Measurements from ENCODE around the gene PRXL2A. TPM values are rescaled to one million over a fixed set of nuclear protein-coding genes. Genes with fewer than 3 reads are reported as not detected.
A peak's percentile ranks its signal among the peaks of the same experiment; 100 is the strongest.

PRXL2A gene
- total RNA-seq, 1 experiment from 2014 or later = 47.1 TPM

- H3K4me1 Mint-ChIP-seq = peaks cover 42 to 51% of the 10 kb centered on the region in 2 experiments
- WGBS (ENCODE audit: extremely low coverage, insufficient read length, low lambda C conversion rate) = no CpG with 5 or more reads among the region's 2 CpGs
Observed at GRCh38 chr10:80474597-80474910, 66.2 kb downstream of the PRXL2A start.

More at GRCh38 chr10:80474597-80474910, 66.2 kb downstream of the PRXL2A start:
- H3K36me3 Mint-ChIP-seq (ENCODE audit: insufficient read depth in 1 of 3, low read depth in 3 of 3) = peaks cover 17 to 27% (median 18%) of the 10 kb centered on the region in 3 experiments
- H3K27ac Mint-ChIP-seq = peak overlapping the region in 1 of 3 experiments; percentile 21; a peak in 1 of 7 replicates
- H4K8ac ChIP-seq (replicated peaks; ENCODE audit: insufficient read length, low read depth, low read length) = no peak overlapping the region
- H2AK5ac ChIP-seq (ENCODE audit: insufficient read length, low read length) = no peak overlapping the region
- no peak overlapping the region for H3K23ac ChIP-seq (ENCODE audit: insufficient read length, low read depth, low read length)
- no peak overlapping the region for H3K18ac ChIP-seq (ENCODE audit: insufficient read length, low read depth, low read length)
- H3K79me1 ChIP-seq (ENCODE audit: insufficient read depth, low read depth, low read length, poor library complexity, severe bottlenecking) = peaks cover 9% of the 10 kb centered on the region
- no peak overlapping the region for H2AFZ ChIP-seq (ENCODE audit: low read length)
- no peak overlapping the region for H3K56ac ChIP-seq (ENCODE audit: insufficient read length, low read depth, low read length)
- no peak overlapping the region for H2BK12ac ChIP-seq (ENCODE audit: insufficient read length, low read depth, low read length)
- H3K14ac ChIP-seq (ENCODE audit: insufficient read depth, low read length) = no peak overlapping the region
- no peak overlapping the region for H2BK15ac ChIP-seq (ENCODE audit: low read depth, low read length)
- no peak for DNase-seq
- 0 out of 2 replicates have a peak, but pooled peaks cover 2% of the 10 kb centered on the region for H3K79me2 ChIP-seq (ENCODE audit: insufficient read depth, low read length)
- H3K9me3 Mint-ChIP-seq = peaks cover 4 to 7% of the 10 kb centered on the region in 2 experiments; a peak in 4 of 5 replicates
- no peak for TF ChIP-seq CTCF (conservative IDR thresholded peaks at IDR 0.05)
- no peak overlapping the region for H4K5ac ChIP-seq (ENCODE audit: insufficient read length, low read depth, low read length)
- no peaks in the 10 kb centered on the region for H4K20me1 ChIP-seq (ENCODE audit: control insufficient read depth, insufficient read depth, insufficient read length)
- H2BK5ac ChIP-seq (ENCODE audit: insufficient read length, low read length) = no peak overlapping the region
- H3K4me3 Mint-ChIP-seq = peak overlapping the region in 1 of 2 experiments; percentile 47; a peak in 1 of 5 replicates
- no peaks in the 10 kb centered on the region for H3K23me2 ChIP-seq (ENCODE audit: insufficient read length, low read depth, low read length, poor library complexity, severe bottlenecking)
- H3K9ac ChIP-seq (ENCODE audit: extremely low read depth, insufficient read length, low read length) = no peak overlapping the region
- no peak overlapping the region for H3K27ac ChIP-seq (ENCODE audit: insufficient read length, low read depth, low read length)
- H3K4ac ChIP-seq (ENCODE audit: low read depth, low read length) = no peak overlapping the region
- no peak overlapping the region for H4K91ac ChIP-seq (ENCODE audit: insufficient read length, low read depth, low read length)
- H3K27me3 Mint-ChIP-seq (ENCODE audit: low read depth) = peaks cover 19% of the 10 kb centered on the region
- H3K27me3 ChIP-seq (ENCODE audit: insufficient read depth, low read length) = no peaks in the 10 kb centered on the region
- no peak overlapping the region for H2BK120ac ChIP-seq (ENCODE audit: low read depth, low read length, poor library complexity, severe bottlenecking)
- H3T11ph ChIP-seq (ENCODE audit: low read length) = no peak overlapping the region
- peaks cover 6% of the 10 kb centered on the region; the same call in 1 of the 2 replicates for H3K4me1 ChIP-seq (ENCODE audit: insufficient read depth, low read length)
- no peaks in the 10 kb centered on the region for H3K9me3 ChIP-seq (ENCODE audit: control insufficient read depth, low read depth, low read length)
- no peak overlapping the region for H3K4me2 ChIP-seq (ENCODE audit: insufficient read depth, insufficient read length, low read length)
- no peak overlapping the region for H2BK20ac ChIP-seq (ENCODE audit: low read depth, low read length, poor library complexity, severe bottlenecking)
